A673 (cell line): ENCODE measurements around the gene TMEM169.

Source experiments
- EZH2 ChIP-seq: fragments of 200-600 bp; sonication (generic); IDR thresholded peaks from 2 replicates; pipeline ENCODE4 v1.6.1; 2017; ENCODE audit warnings: borderline replicate concordance, low read depth, mild to moderate bottlenecking, mixed read lengths, antibody characterized with exemption, low read length; ENCODE audit not compliant: poor library complexity, severe bottlenecking
- TF ChIP-seq, protein P1 (sequence below): fragments of 300-800, 200-600 bp; sonication (generic); conservative IDR thresholded peaks from 2 replicates; pipeline ENCODE4 v1.5.1; 2017; ENCODE audit warnings: low read depth, mild to moderate bottlenecking, antibody characterized with exemption, low read length, moderate library complexity, mixed read lengths

DNA sequence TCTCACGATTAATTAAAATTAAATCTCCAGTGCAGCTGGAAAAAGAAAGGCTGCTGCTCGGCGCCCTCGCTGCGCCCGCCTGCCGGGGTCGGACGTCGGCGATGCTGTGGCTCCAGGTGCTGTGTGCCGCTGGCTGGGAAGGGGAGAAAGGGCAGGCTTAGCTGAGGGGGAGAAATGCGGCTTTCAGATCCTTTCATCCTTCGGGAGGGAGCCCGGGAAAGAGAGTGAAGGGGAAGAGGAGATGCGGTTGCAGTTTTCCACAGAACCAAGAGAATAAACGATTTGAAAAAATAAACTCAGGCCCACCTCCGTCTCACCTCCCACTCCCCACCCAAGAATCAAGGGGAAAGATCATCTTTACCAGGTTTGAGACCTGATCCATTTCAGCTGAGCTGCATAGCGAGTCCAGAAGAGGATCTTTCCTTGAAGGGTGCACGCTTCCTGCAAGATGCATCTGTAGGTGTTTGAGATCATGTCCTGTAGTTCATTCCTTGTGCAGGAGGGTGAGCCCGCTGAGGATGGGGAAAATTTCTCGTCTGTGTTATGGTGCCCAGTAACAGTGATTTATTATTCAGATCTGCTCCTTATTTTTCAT is 495 bp downstream of the TMEM169 start:
- TF ChIP-seq, protein P1, sequence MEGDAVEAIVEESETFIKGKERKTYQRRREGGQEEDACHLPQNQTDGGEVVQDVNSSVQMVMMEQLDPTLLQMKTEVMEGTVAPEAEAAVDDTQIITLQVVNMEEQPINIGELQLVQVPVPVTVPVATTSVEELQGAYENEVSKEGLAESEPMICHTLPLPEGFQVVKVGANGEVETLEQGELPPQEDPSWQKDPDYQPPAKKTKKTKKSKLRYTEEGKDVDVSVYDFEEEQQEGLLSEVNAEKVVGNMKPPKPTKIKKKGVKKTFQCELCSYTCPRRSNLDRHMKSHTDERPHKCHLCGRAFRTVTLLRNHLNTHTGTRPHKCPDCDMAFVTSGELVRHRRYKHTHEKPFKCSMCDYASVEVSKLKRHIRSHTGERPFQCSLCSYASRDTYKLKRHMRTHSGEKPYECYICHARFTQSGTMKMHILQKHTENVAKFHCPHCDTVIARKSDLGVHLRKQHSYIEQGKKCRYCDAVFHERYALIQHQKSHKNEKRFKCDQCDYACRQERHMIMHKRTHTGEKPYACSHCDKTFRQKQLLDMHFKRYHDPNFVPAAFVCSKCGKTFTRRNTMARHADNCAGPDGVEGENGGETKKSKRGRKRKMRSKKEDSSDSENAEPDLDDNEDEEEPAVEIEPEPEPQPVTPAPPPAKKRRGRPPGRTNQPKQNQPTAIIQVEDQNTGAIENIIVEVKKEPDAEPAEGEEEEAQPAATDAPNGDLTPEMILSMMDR: no peak
- TF ChIP-seq EZH2: no peak
